Body of pancreas (tissue), 4 donors: ENCODE results near the gene PPA1. TPM values are rescaled to one million over a fixed set of nuclear protein-coding genes. Genes with fewer than 3 reads are reported as not detected.

Experiments used
- ATAC-seq: fragments of 150-250 bp; one replicate; pipeline ENCODE4 v1.9.1; 2016
- DNase-seq, 4 donors: peaks; one replicate each; pipeline ENCODE4 v3.0.0-alpha.2; 2019
- H3K27ac ChIP-seq, 4 donors: fragments of 200-600 bp; sonication (generic); 1 replicate in 3 of 4; 2 replicates in 1 of 4; pipeline versions ENCODE4 v1.5.1 to v1.6.1; 2016 to 2019; ENCODE audit warnings: mild to moderate bottlenecking in 1 of 4, mixed read lengths in 1 of 4, moderate library complexity in 1 of 4
- H3K27me3 ChIP-seq, 2 donors: fragments of 200-600 bp; sonication (generic); one replicate each; pipeline ENCODE4 v1.6.0; 2016; ENCODE audit warnings: mild to moderate bottlenecking in 1 of 2
- H3K36me3 ChIP-seq, 2 donors: fragments of 200-600 bp; sonication (generic); replicated peaks in 1 of 2; 2 replicates each; pipeline ENCODE4 v1.5.1; 2016; ENCODE audit warnings: low read depth in 2 of 2; ENCODE audit not compliant: insufficient read depth in 1 of 2
- H3K4me1 ChIP-seq: fragments of 200-600 bp; sonication (generic); one replicate; pipeline ENCODE4 v1.6.0; 2016
- H3K4me3 ChIP-seq, 2 donors: fragments of 200-600 bp; sonication (generic); 1 replicate in 1 of 2; 2 replicates in 1 of 2; pipeline ENCODE4 v1.5.1; 2016 to 2019
- H3K9me3 ChIP-seq, 3 donors: fragments of 200-600 bp; sonication (generic); 1 replicate in 2 of 3; 2 replicates in 1 of 3; pipeline ENCODE4 v1.5.1; 2016
- CTCF ChIP-seq, 7 experiments: fragments of 450-650 bp in 4 of 7; fragments of 200-600 bp in 3 of 7; sonication (generic) in 3 of 7; IDR thresholded peaks; one replicate each; pipeline ENCODE4 v1.5.1; 2016 to 2019; ENCODE audit warnings: antibody characterized with exemption in 7 of 7
- POLR2A ChIP-seq, 3 donors: fragments of 450-650 bp; IDR thresholded peaks; one replicate each; pipeline ENCODE4 v1.6.1; 2016; ENCODE audit warnings: antibody characterized with exemption in 3 of 3, mild to moderate bottlenecking in 2 of 3
- WGBS, 2 donors: methylation state at CpG; one replicate each; pipeline ENCODE4 v1.1.5; 2017; 5-methylcytosine and 5-hydroxymethylcytosine counted together
- intact Hi-C: fragments of 100-400 bp; cut with DNase I; formaldehyde crosslinking; loops from one replicate; pipeline ENCODE4 v1.15.1; 2023
- total RNA-seq, 2 donors: library from RNA; depleted of rRNA; stranded (reverse); fragments of >200 nt; gene quantifications; one replicate each; pipeline ENCODE4 v1.1.0, GENCODE V29; 2016

Gene PPA1
- total RNA-seq, 2 donors from 2014 or later = 101 to 108 TPM

- TF ChIP-seq CTCF (IDR thresholded peaks at IDR 0.05) (no peak), POLR2A (IDR thresholded peaks at IDR 0.05) (no peak)
- intact Hi-C loops = no loop called here
- ATAC-seq (peak; percentile 21), DNase-seq (peak in 1 of 4 donors; percentile 48)
- no peaks in the 10 kb centered on the region for H3K36me3 ChIP-seq
- no peak overlapping the region for H3K27ac ChIP-seq
- no peaks in the 10 kb centered on the region for H3K9me3 ChIP-seq
- H3K27me3 ChIP-seq = no peaks in the 10 kb centered on the region
- H3K4me3 ChIP-seq = no peak overlapping the region
- WGBS, 2 donors = 68 to 79% methylated on average over 2 of the region's 2 CpGs
- no peaks in the 10 kb centered on the region for H3K4me1 ChIP-seq
These were observed 41.4 kb upstream of the PPA1 start for GRCh38 chr10:70274643-70275042.

GRCh38 chr10:70272925-70273316 is 39.7 kb upstream of the PPA1 start:
- no peak overlapping the region for H3K4me3 ChIP-seq
- 3 to 5% methylated on average over 4 of the region's 4 CpGs for WGBS, 2 donors
- no peaks in the 10 kb centered on the region for H3K36me3 ChIP-seq
- H3K27ac ChIP-seq = no peak overlapping the region
- DNase-seq (no peak), ATAC-seq (peak; percentile 78)
- H3K27me3 ChIP-seq = no peaks in the 10 kb centered on the region
- intact Hi-C loops = no loop called here
- TF ChIP-seq CTCF (IDR thresholded peaks at IDR 0.05) (peak; percentile 36 to 70 (median 63)), POLR2A (IDR thresholded peaks at IDR 0.05) (no peak)
- H3K4me1 ChIP-seq = no peaks in the 10 kb centered on the region
- no peaks in the 10 kb centered on the region for H3K9me3 ChIP-seq

GRCh38 chr10:70271996-70272924 is 39.0 kb upstream of the PPA1 start:
- peak; percentile 17 for ATAC-seq
- no peaks in the 10 kb centered on the region for H3K4me1 ChIP-seq
- no peak overlapping the region for H3K4me3 ChIP-seq
- intact Hi-C loops = no loop called here
- no peaks in the 10 kb centered on the region for H3K36me3 ChIP-seq
- H3K27ac ChIP-seq = no peak overlapping the region
- no peak for TF ChIP-seq POLR2A (IDR thresholded peaks at IDR 0.05)
- TF ChIP-seq CTCF (IDR thresholded peaks at IDR 0.05) = no peak
- 67 to 73% methylated on average over 17 of the region's 17 CpGs for WGBS, 2 donors
- no peaks in the 10 kb centered on the region for H3K27me3 ChIP-seq
- DNase-seq = no peak
- H3K9me3 ChIP-seq = no peaks in the 10 kb centered on the region

GRCh38 chr10:70270952-70271351 is 37.7 kb upstream of the PPA1 start:
- Histone ChIP-seq H3K4me1 (no peaks in the 10 kb centered on the region), H3K9me3 (no peaks in the 10 kb centered on the region), H3K27ac (no peak overlapping the region), H3K4me3 (no peak overlapping the region), H3K27me3 (no peaks in the 10 kb centered on the region), H3K36me3 (no peaks in the 10 kb centered on the region)
- no peak for TF ChIP-seq CTCF (IDR thresholded peaks at IDR 0.05)
- TF ChIP-seq POLR2A (IDR thresholded peaks at IDR 0.05) = no peak
- no peak for ATAC-seq
- intact Hi-C loops = no loop called here
- DNase-seq = no peak
- 72 to 85% methylated on average over 2 of the region's 2 CpGs for WGBS, 2 donors

- DNase-seq (no peak), ATAC-seq (no peak)
- Histone ChIP-seq H3K27me3 (no peaks in the 10 kb centered on the region), H3K27ac (no peak overlapping the region), H3K4me3 (no peak overlapping the region), H3K9me3 (no peaks in the 10 kb centered on the region), H3K36me3 (no peaks in the 10 kb centered on the region), H3K4me1 (no peaks in the 10 kb centered on the region)
- WGBS, 2 donors = 92 to 98% methylated on average over 3 of the region's 3 CpGs
- intact Hi-C loops = no loop called here
- no peak for TF ChIP-seq CTCF (IDR thresholded peaks at IDR 0.05)
- no peak for TF ChIP-seq POLR2A (IDR thresholded peaks at IDR 0.05)
These were observed 36.5 kb upstream of the PPA1 start for GRCh38 chr10:70269741-70270140.
